ENCODE measurements around the gene SLC30A2. TPM values are rescaled to one million over a fixed set of nuclear protein-coding genes. Genes with fewer than 3 reads are reported as not detected.

The SLC30A2 gene
- polyA plus RNA-seq, 1 donor from 2014 or later = 0.46 TPM

DNA sequence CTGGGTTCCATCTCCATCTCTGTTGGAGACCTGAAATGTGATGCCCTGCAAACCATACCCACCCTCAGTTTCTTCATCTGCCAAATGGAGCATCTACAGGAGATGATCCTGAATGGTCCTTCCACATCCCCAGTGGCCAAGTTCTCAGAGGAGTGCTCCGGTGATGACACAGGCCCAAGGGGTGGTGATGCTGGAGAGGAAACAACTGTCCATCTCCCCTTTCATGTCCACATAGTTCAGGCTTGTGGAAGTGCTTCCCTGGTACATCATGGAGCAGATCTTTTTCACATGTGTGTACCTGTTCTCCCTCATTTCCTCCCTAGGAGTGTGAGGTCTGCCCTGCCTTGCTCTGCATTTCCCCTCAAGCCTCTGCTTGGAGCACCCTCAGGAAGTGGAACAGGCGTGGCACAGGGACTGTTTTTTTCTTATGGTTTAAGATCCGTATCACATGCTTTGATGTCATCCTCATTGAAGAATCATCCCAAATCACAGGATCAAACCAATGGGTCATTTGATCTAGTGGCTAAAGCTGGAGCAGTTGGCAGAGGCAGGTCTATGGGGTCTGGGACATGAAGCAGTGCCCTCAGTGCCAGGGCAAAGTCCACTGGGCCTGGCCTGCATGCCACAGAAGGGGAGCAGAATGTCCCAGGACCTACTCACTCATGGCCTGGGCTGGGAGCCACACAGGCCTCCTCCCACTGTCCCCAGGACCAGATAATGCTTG, 29.7 kb upstream of the SLC30A2 start:
- Histone ChIP-seq H3K9me2 (ENCODE audit: insufficient read depth, low read length) (no peaks in the 10 kb centered on the region), H3K36me3 (ENCODE audit: insufficient read depth, low read length) (no peaks in the 10 kb centered on the region), H3F3A (ENCODE audit: insufficient read depth, low read length, poor library complexity, severe bottlenecking) (no peaks in the 10 kb centered on the region), H3K27ac (ENCODE audit: low read length) (no peak overlapping the region), H3K27me3 (ENCODE audit: insufficient read depth, low read depth, low read length) (no peaks in the 10 kb centered on the region), H2AFZ (ENCODE audit: low read depth, low read length) (no peak overlapping the region), H3K79me2 (replicated peaks; ENCODE audit: insufficient read depth, low read length) (no peaks in the 10 kb centered on the region), H3K4me2 (ENCODE audit: low read length) (no peak overlapping the region), H3K4me3 (ENCODE audit: low read length) (no peak overlapping the region), H4K20me1 (ENCODE audit: insufficient read depth) (no peaks in the 10 kb centered on the region), H3K9ac (ENCODE audit: low read length) (no peak overlapping the region), H3K9me3 (ENCODE audit: low read length) (no peaks in the 10 kb centered on the region)
- TF ChIP-seq TAF1 (IDR thresholded peaks at IDR 0.05; ENCODE audit: low read depth) (no peak), REST (IDR thresholded peaks at IDR 0.05; ENCODE audit: borderline replicate concordance) (no peak), RAD21 (conservative IDR thresholded peaks at IDR 0.05) (no peak), SMC3 (conservative IDR thresholded peaks at IDR 0.05; ENCODE audit: poor library complexity) (no peak), MXI1 (conservative IDR thresholded peaks at IDR 0.05; ENCODE audit: poor library complexity, severe bottlenecking) (no peak), POLR2AphosphoS5 (IDR thresholded peaks at IDR 0.05) (no peak)

DNA sequence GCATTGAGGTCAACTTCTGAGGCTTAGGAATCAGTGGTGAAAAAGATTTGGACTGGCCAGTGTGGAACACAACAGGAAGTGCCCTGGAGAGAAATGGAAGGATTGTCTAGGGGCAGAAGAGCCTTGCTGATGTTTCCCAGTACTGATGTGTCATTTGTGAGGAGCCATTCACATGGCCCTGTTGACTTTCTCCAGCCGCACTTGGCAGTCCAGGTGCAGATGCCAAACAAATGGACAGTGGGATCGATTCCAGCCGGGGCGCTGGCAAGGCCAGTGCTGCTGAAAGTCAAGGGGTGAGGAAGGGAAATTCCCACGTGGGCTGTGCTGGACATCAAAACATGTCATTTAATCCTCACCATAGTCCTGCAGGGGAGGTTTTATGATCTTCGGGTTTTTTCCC, 26.4 kb upstream of the SLC30A2 start:
- no peaks in the 10 kb centered on the region for H3K9me2 ChIP-seq (ENCODE audit: insufficient read depth, low read length)
- H3K79me2 ChIP-seq (replicated peaks; ENCODE audit: insufficient read depth, low read length) = no peaks in the 10 kb centered on the region
- H2AFZ ChIP-seq (ENCODE audit: low read depth, low read length) = no peak overlapping the region
- H3K27me3 ChIP-seq (ENCODE audit: insufficient read depth, low read depth, low read length) = no peaks in the 10 kb centered on the region
- H3K9me3 ChIP-seq (ENCODE audit: low read length) = no peaks in the 10 kb centered on the region
- no peak overlapping the region for H3K4me3 ChIP-seq (ENCODE audit: low read length)
- no peak for TF ChIP-seq EP300 (conservative IDR thresholded peaks at IDR 0.05; ENCODE audit: poor library complexity, severe bottlenecking)
- no peak for TF ChIP-seq RAD21 (conservative IDR thresholded peaks at IDR 0.05)
- TF ChIP-seq REST (IDR thresholded peaks at IDR 0.05; ENCODE audit: borderline replicate concordance) = no peak
- no peak for TF ChIP-seq TAF1 (IDR thresholded peaks at IDR 0.05; ENCODE audit: low read depth)
- no peak for TF ChIP-seq EZH2 (IDR thresholded peaks at IDR 0.05; ENCODE audit: borderline replicate concordance, insufficient read depth, low read length, poor library complexity, severe bottlenecking)
- TF ChIP-seq, protein P1, sequence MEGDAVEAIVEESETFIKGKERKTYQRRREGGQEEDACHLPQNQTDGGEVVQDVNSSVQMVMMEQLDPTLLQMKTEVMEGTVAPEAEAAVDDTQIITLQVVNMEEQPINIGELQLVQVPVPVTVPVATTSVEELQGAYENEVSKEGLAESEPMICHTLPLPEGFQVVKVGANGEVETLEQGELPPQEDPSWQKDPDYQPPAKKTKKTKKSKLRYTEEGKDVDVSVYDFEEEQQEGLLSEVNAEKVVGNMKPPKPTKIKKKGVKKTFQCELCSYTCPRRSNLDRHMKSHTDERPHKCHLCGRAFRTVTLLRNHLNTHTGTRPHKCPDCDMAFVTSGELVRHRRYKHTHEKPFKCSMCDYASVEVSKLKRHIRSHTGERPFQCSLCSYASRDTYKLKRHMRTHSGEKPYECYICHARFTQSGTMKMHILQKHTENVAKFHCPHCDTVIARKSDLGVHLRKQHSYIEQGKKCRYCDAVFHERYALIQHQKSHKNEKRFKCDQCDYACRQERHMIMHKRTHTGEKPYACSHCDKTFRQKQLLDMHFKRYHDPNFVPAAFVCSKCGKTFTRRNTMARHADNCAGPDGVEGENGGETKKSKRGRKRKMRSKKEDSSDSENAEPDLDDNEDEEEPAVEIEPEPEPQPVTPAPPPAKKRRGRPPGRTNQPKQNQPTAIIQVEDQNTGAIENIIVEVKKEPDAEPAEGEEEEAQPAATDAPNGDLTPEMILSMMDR (IDR thresholded peaks at IDR 0.05; ENCODE audit: poor library complexity, severe bottlenecking) = no peak
- TF ChIP-seq MXI1 (conservative IDR thresholded peaks at IDR 0.05; ENCODE audit: poor library complexity, severe bottlenecking) = no peak
- TF ChIP-seq POLR2AphosphoS5 (IDR thresholded peaks at IDR 0.05) = no peak
- TF ChIP-seq SMC3 (conservative IDR thresholded peaks at IDR 0.05; ENCODE audit: poor library complexity) = no peak
- no peak overlapping the region for H3K9ac ChIP-seq (ENCODE audit: low read length)
- H3K27ac ChIP-seq (ENCODE audit: low read length) = no peak overlapping the region
- H3F3A ChIP-seq (ENCODE audit: insufficient read depth, low read length, poor library complexity, severe bottlenecking) = no peaks in the 10 kb centered on the region
- no peaks in the 10 kb centered on the region for H4K20me1 ChIP-seq (ENCODE audit: insufficient read depth)
- no peaks in the 10 kb centered on the region for H3K36me3 ChIP-seq (ENCODE audit: insufficient read depth, low read length)
- H3K4me2 ChIP-seq (ENCODE audit: low read length) = no peak overlapping the region
